ENCODE measurements around the gene IL17RB.

- TF ChIP-seq, protein P1, sequence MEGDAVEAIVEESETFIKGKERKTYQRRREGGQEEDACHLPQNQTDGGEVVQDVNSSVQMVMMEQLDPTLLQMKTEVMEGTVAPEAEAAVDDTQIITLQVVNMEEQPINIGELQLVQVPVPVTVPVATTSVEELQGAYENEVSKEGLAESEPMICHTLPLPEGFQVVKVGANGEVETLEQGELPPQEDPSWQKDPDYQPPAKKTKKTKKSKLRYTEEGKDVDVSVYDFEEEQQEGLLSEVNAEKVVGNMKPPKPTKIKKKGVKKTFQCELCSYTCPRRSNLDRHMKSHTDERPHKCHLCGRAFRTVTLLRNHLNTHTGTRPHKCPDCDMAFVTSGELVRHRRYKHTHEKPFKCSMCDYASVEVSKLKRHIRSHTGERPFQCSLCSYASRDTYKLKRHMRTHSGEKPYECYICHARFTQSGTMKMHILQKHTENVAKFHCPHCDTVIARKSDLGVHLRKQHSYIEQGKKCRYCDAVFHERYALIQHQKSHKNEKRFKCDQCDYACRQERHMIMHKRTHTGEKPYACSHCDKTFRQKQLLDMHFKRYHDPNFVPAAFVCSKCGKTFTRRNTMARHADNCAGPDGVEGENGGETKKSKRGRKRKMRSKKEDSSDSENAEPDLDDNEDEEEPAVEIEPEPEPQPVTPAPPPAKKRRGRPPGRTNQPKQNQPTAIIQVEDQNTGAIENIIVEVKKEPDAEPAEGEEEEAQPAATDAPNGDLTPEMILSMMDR (optimal IDR thresholded peaks at IDR 0.05 in 1 of 3, IDR thresholded peaks at IDR 0.05 in 1 of 3, conservative IDR thresholded peaks at IDR 0.05 in 1 of 3; ENCODE audit: extremely low read depth in 1 of 3, insufficient read depth in 2 of 3, low read length in 3 of 3): no peak
- TF ChIP-seq EZH2 (IDR thresholded peaks at IDR 0.05; ENCODE audit: low read length): no peak
These were observed 10.6 kb downstream of the IL17RB start for GRCh38 chr3:53856964-53857363.
